Left lobe of liver (tissue), 2 donors: ENCODE results near the gene ANXA8. TPM values are rescaled to one million over a fixed set of nuclear protein-coding genes. Genes with fewer than 3 reads are reported as not detected.
"Not testable (repeated sequence)": the region's sequence is repeated elsewhere in the genome, so short reads cannot be mapped to it uniquely, and the experiment has no call there.

ENCODE experiments used
- ATAC-seq: fragments of 200-7000 bp; cut with Tn5 transposase; one replicate; pipeline ENCODE4 v1.9.1; 2020; ENCODE audit warnings: mild to moderate bottlenecking, moderate library complexity
- DNase-seq: peaks from one replicate; pipeline ENCODE4 v3.0.0-alpha.2; 2020; ENCODE audit warnings: low spot score
- total RNA-seq: library from RNA; stranded (reverse); gene quantifications from one replicate; pipeline ENCODE4 v1.2.1, GENCODE V29; 2021
- donor health status: DM: no; HTN: no; CAD: no; lungs with moderate emphysema.
- donor health status: DM: no; HTN: yes; CAD: no.

The ANXA8 gene
- 1.7 TPM for total RNA-seq

DNA sequence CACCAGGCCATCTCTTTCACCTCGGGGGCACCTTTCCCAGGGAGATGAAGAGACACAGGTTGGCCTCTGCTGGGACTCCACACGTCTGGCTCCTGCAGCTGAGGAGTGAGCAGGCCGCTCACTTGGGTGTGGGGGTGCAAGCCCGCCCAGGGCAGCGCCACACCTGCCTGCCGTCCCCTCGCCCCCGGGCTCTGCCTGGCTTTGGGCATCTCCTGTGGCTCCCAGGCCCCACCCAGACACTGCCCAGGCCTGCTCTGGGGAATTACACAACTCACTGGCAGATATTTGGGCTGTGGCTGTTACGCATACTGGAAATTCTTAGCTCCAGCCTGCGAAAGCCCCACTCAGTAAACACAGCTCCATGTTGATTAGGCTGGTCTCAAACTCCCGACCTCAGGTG, at the start of gene ANXA8:
ANXA8 (minus strand) TSS at position 193 of the 400 bp plus-strand sequence; CDS start at position 11, 182 bp downstream.
- ATAC-seq (peak; percentile 57), DNase-seq (peak; percentile 55)

- not testable (repeated sequence) for DNase-seq, ATAC-seq
Observed at GRCh38 chr10:47523475-47523874, 39.6 kb upstream of the ANXA8 start, which contains the start of gene AGAP9. Gene AGAP9, minus strand, starts transcription at chr10:47523638. Its CDS starts 112 bp downstream, at chr10:47523526.

DNA sequence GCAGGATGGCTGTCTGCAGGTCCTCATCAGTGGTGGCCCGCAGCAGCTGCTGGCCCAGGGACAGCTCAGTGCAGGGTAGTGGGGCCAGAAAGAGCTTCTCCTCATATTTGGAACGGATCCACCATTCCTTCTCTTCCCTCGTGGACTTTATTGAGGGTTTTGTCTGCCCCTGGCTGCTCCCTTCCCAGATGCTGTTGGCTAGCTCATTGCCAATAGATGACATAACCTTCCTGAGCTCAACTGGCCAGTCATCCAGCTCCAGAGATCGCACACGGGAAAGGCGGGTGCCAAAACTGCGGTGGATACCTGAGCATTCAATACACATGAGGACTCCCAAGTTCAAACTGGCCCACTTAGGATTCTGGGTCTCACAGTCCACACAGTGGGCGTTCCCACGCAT, 18.4 kb upstream of the ANXA8 start:
- not testable (repeated sequence) for DNase-seq, ATAC-seq

GRCh38 chr10:47494226-47494625, 10.3 kb upstream of the ANXA8 start:
- not testable (repeated sequence) for DNase-seq, ATAC-seq

GRCh38 chr10:47491600-47491999, 7.7 kb upstream of the ANXA8 start, which contains the start of gene FAM25G:
Gene FAM25G, minus strand, starts transcription at chr10:47491700. Its CDS starts 26 bp downstream, at chr10:47491674.
- not testable (repeated sequence) for DNase-seq

DNA sequence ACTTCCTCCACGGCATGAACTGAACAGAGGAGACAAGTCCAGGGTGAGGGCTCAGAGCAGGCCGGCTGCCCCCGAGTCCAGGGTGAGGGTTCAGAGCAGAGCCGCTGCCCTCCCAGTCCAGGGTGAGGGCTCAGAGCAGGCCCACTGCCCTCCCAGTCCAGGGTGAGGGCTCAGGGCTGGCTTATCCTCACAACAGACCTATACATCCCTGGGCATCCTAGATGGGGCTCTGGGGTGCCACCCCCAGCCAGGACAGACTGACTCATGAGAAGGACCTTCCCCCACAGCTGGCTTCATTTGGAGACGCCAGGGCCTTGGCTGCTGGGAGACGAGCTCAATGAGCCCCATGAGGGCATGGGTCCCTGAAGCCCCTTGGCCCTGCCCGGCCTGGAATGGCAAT, 5.7 kb upstream of the ANXA8 start:
- ATAC-seq: peak; percentile 21
- DNase-seq: not testable (repeated sequence)

More at GRCh38 chr10:47491600-47491999, 7.7 kb upstream of the ANXA8 start, which contains the start of gene FAM25G:
- ATAC-seq: not testable (repeated sequence)

- ATAC-seq, DNase-seq: not testable (repeated sequence)
Observed at GRCh38 chr10:47485943-47486342, 2.0 kb upstream of the ANXA8 start.

GRCh38 chr10:47484786-47485185, 871 bp upstream of the ANXA8 start:
- not testable (repeated sequence) for ATAC-seq
- peak; percentile 39 for DNase-seq

DNA sequence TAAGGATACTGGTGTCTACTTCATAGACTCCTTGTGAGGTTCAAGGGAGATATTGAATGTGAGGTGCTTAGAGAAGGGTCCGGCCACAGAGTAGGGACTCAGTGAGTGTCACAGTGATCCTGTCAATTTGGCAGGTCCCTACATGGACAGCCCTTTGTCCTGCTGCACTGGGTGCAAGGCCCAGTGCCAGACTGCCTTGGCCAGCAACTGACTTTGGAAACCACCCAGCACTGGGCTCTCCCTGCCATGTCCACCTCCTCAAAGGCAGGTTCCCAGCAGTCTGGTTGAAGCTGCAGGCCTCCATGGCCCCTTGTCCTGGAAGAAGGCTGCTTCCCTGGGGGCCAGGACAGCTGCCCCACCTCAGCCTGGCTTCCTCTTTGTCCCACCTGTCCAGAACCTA, 1.5 kb downstream of the ANXA8 start:
- not testable (repeated sequence) for DNase-seq
- ATAC-seq: peak; percentile 90

GRCh38 chr10:47481768-47482181, 2.1 kb downstream of the ANXA8 start:
- peak; percentile 47 for DNase-seq
- ATAC-seq: peak; percentile 1

DNA sequence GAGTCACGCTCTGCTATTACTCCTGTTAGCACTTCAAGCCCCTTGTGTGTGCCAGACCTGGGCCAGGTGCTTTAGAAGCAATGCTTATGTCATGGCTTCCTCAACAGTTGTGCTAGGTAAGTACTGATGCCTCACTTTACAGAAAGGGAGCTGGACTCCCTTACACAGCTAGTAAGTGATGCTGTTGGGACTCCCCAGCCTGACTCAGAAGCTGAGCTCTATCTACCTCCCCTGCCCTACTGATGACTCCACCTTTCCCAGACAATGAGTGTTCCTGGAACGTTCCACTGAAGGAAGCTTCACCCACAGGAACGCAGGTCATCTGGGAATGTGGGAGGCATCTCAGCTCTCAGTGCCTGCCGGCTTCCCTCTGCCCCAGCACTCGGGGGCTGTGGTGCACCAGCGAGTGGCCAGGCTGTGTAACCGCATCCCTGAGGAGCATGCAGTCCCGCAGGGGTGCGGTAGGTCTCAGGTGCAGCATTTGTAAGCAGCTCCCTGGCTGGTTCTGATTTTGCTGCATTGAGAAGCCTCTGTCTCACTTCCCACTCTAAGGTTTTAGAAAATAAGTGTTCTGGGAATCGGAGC, 2.6 kb downstream of the ANXA8 start:
- DNase-seq: peak; percentile 46
- not testable (repeated sequence) for ATAC-seq

DNA sequence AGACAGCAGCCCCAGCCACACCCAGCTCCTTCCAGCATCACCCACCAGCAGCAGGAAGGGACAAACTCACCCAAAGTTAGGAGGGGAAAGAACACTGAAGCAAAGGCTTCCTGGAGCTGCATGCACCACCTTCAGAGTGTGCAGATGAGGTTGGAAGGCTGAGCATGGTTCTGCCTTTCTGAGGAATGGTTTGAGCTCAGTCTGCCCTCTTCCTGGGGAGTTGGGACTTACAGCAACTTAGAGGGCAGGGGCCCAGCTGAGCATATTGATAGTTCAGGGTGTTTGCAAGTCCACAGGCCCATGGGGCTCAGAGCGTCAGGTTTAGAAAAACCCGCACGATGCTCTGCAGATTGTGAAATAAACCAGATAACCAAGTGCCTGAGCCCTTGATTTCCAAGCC, 3.8 kb downstream of the ANXA8 start:
- not testable (repeated sequence) for ATAC-seq, DNase-seq

- DNase-seq: peak; percentile 29
- ATAC-seq: not testable (repeated sequence)
Observed at GRCh38 chr10:47478114-47478513, 5.8 kb downstream of the ANXA8 start.

DNA sequence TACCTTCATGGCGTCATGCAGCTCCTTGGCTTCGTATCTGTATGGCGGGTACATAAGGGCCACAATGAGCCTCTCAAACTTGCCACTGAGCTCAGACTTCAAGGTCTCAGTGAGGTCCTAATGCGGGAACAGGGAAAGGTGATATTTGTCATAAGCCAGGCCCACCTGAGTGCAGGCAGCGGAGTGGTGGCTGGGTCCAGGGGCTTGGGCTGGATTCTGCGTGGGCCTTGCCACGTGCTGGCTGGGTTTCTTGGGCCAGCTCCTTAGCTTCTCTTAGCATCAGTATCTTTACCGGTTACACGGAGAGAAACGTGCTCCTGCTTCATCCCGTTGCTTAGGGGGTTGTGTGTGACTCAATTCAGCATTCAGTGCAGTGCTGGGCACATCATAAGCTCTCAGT, 6.8 kb downstream of the ANXA8 start:
- DNase-seq: peak; percentile 33
- not testable (repeated sequence) for ATAC-seq

GRCh38 chr10:47475101-47475500, 8.8 kb downstream of the ANXA8 start:
- peak; percentile 40 for DNase-seq

GRCh38 chr10:47473516-47473915, 10.4 kb downstream of the ANXA8 start:
- not testable (repeated sequence) for DNase-seq, ATAC-seq

More at GRCh38 chr10:47475101-47475500, 8.8 kb downstream of the ANXA8 start:
- ATAC-seq: not testable (repeated sequence)

DNA sequence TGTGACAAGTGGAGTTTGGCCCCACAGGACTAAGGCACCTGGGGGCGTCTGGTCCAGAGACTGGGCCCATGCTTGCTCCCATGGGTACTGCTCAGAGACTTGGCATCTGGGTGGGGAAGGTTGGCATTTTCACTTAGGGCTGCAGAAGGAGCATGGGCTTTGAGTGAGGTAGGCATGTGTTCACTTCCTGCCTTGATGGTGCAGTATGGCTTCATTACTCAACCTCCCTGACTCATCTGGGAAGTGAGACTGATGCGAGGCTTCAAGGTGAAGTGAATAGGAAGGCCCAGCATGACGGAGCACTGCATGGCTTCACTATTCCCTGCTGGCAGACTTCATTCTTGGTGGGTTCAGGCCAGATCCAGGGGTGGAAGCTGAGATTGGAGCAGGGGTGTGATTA, 11.3 kb downstream of the ANXA8 start:
- peak; percentile 12 for ATAC-seq

DNA sequence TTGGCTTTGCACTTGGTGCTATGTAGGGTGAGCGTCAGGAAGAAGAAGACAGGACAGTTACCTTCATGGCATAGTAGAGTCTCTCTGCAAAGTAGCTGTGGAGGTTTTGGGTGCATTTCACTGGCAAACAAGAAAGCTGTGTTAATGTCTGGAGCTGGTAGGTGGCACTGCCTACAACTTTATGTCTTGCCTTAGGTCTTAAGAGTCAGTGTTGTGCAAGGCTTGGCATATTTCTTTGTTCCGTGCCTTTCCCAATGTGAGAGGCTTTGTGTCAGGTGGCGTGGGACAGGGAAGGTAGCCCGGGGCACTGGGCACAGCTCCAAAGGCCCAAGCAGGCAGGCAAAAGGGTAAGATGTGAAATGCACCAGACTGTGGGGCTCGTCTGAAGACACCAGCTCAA, 11.8 kb downstream of the ANXA8 start:
- not testable (repeated sequence) for DNase-seq
- peak; percentile 45 for ATAC-seq

More for the DNA sequence above, 11.3 kb downstream of the ANXA8 start:
- DNase-seq: not testable (repeated sequence)

DNA sequence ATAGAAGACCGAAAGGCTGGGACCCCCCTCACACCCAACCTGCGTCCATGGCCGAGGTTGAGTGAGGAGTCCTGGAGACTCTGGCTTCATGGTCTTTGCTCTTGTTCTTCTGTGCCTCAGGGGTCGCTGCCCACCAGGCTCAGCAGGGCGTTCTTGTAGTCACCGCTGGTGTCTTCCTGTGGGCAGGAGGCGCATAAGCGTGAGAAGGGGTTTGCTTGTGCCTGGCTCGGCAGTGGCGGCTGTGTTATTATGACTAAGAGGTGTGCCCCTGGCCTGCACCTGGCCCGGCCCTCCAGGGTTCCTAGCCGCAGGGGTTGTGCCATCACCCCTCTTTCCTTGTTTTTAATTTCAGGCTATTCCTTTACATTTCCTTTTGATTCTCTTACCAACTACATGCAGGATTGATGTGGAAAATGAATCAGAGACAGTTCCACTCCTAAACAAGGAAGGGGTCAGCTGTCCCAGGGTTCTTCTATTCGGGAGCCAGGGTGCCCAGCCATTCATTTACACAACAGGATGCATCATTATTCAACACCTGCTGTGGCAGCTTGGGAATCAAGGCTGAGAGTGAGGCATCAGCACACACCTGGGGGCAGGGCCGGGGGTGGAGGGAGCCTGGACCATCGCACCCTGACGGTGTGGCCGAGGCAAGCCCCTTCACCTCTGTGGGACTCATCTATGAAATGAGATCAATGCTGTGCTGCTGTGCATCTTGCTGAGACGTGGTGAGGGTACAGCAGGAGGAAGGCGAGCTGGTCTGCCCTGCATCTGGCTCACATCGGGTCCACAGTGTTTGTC, 15.0 kb downstream of the ANXA8 start:
- ATAC-seq, DNase-seq: not testable (repeated sequence)

DNA sequence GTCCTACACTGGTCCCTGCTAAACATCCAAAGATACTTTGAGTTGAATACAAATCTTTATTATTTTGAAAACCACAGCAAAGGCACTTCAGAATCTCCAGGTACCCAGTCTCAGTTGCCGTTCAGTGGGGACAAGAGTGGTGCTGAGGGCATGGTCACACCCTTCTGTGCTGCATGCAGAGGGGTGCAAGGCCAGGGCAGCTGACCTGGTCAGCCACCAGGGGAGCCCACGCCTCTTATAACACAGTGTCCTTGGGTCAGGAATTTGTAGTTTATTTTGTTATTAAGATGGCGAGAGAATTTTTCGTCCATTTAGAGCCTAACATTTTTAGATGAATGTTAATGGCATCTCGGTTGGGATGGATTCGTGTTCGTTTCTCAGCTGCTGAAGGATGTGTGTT, 16.0 kb downstream of the ANXA8 start:
- DNase-seq, ATAC-seq: not testable (repeated sequence)

GRCh38 chr10:47467458-47467857, 16.5 kb downstream of the ANXA8 start:
- DNase-seq, ATAC-seq: not testable (repeated sequence)
